CD8-positive, alpha-beta memory T cell (primary cell): ENCODE measurements around the gene PNMA1. TPM values are rescaled to one million over a fixed set of nuclear protein-coding genes. Genes with fewer than 3 reads are reported as not detected.
"Not testable (repeated sequence)": the region's sequence is repeated elsewhere in the genome, so short reads cannot be mapped to it uniquely, and the experiment has no call there.

Experiments used
- CTCF ChIA-PET: fragments of 350-600 bp; sonication (Branson Sonifier 250); formaldehyde crosslinking; loops from one replicate; lab custom pipeline; 2021; ENCODE audit warnings: antibody characterized with exemption; lab: Charles Lee
- POLR2A ChIA-PET: fragments of 350-600 bp; sonication (Branson Sonifier 250); formaldehyde crosslinking; loops from one replicate; lab custom pipeline; 2021; ENCODE audit warnings: antibody characterized with exemption; lab: Charles Lee
- DNase-seq, 5 donors: peaks; one replicate each; pipeline versions ENCODE4 v3.0.0 to v3.0.0-alpha.2; 2020 to 2022; ENCODE audit warnings: mixed read lengths in 1 of 5
- H3K27ac ChIP-seq: one replicate; pipeline ENCODE4 v1.7.0; 2013; ENCODE audit warnings: low read depth, mild to moderate bottlenecking, low read length, moderate library complexity
- H3K27me3 ChIP-seq: 2 replicates; pipeline ENCODE4 v1.7.0; 2013; ENCODE audit warnings: low read length, mild to moderate bottlenecking; ENCODE audit not compliant: insufficient read depth, poor library complexity, severe bottlenecking
- H3K36me3 ChIP-seq: 2 replicates; pipeline ENCODE4 v1.7.0; 2013; ENCODE audit warnings: mild to moderate bottlenecking, low read length, moderate library complexity; ENCODE audit not compliant: insufficient read depth
- H3K4me1 ChIP-seq: 2 replicates; pipeline ENCODE4 v1.7.0; 2013; ENCODE audit warnings: mild to moderate bottlenecking, low read length, moderate library complexity; ENCODE audit not compliant: insufficient read depth
- H3K4me3 ChIP-seq: 2 replicates; pipeline ENCODE4 v1.7.0; 2013; ENCODE audit warnings: mild to moderate bottlenecking, low read length
- H3K9me3 ChIP-seq: 2 replicates; pipeline ENCODE4 v1.7.0; 2013; ENCODE audit warnings: mild to moderate bottlenecking, low read length
- H3K27ac Mint-ChIP-seq, 8 donors: one replicate each; pipeline ENCODE4 v1.8.0; 2020 to 2021; ENCODE audit warnings: mixed read lengths in 8 of 8, mild to moderate bottlenecking in 6 of 8, inconsistent platforms in 3 of 8, moderate library complexity in 3 of 8
- H3K27me3 Mint-ChIP-seq, 2 donors: one replicate each; pipeline ENCODE4 v1.8.0; 2020 to 2021; ENCODE audit warnings: mixed read lengths in 2 of 2, mild to moderate bottlenecking in 1 of 2, moderate library complexity in 1 of 2
- H3K36me3 Mint-ChIP-seq, 3 donors: one replicate each; pipeline ENCODE4 v1.8.0; 2020 to 2021; ENCODE audit warnings: mixed read lengths in 3 of 3, inconsistent platforms in 1 of 3, mild to moderate bottlenecking in 1 of 3
- H3K4me1 Mint-ChIP-seq, 3 donors: one replicate each; pipeline ENCODE4 v1.8.0; 2020 to 2021; ENCODE audit warnings: mixed read lengths in 3 of 3, inconsistent platforms in 1 of 3, mild to moderate bottlenecking in 1 of 3
- H3K4me3 Mint-ChIP-seq, 7 donors: one replicate each; pipeline ENCODE4 v1.8.0; 2020 to 2021; ENCODE audit warnings: mixed read lengths in 7 of 7, mild to moderate bottlenecking in 6 of 7, moderate library complexity in 4 of 7, inconsistent platforms in 2 of 7
- H3K9me3 Mint-ChIP-seq, 5 donors: one replicate each; pipeline ENCODE4 v1.8.0; 2020 to 2022; ENCODE audit warnings: mixed read lengths in 5 of 5, mild to moderate bottlenecking in 3 of 5, moderate library complexity in 2 of 5, inconsistent platforms in 1 of 5
- polyA plus RNA-seq: library from polyadenylated mRNA; unstranded; fragments of 300-500 nt; fragmentation: Illumina TruSeq; gene quantifications from one replicate; pipeline ENCODE4 v1.2.3, GENCODE V29; 2021
- total RNA-seq, 2 experiments: library from RNA; stranded (reverse); gene quantifications; one replicate each; pipeline ENCODE4 v1.2.3, GENCODE V29; 2021

Gene PNMA1
- total and polyA plus RNA-seq, 3 experiments from 2014 or later, result 43.7 to 61.0 (median 56.8) TPM

- H3K4me1 Mint-ChIP-seq, result peaks cover 29 to 36% (median 34%) of the 10 kb centered on the region in 3 donors
- H3K36me3 Mint-ChIP-seq, result peaks cover 0 to 47% (median 2%) of the 10 kb centered on the region in 3 donors
- POLR2A ChIA-PET, result interaction anchor here (1.0 to 2.9 kb wide), 6 partner anchors 29 to 222 kb away, joined by 3 to 16 read pairs (median 6); partner anchors contain the start of gene RIOX1
- Histone ChIP-seq H3K4me1 (peaks cover 6% of the 10 kb centered on the region), H3K27ac (peak overlapping the region; percentile 64), H3K27me3 (no peaks in the 10 kb centered on the region), H3K9me3 (no peaks in the 10 kb centered on the region), H3K36me3 (no peaks in the 10 kb centered on the region), H3K4me3 (peak overlapping the region; percentile 75)
- no peaks in the 10 kb centered on the region for H3K9me3 Mint-ChIP-seq
- peak in 1 of 5 donors; percentile 29 for DNase-seq
- peak overlapping the region; percentile 93 to 98 (median 98) for H3K27ac Mint-ChIP-seq
- H3K4me3 Mint-ChIP-seq, result peak overlapping the region; percentile 91 to 99 (median 95)
- H3K27me3 Mint-ChIP-seq, result no peaks in the 10 kb centered on the region
- CTCF ChIA-PET, result interaction anchor here (0.8 to 3.8 kb wide), 7 partner anchors 10 to 100 kb away, joined by 3 to 26 read pairs (median 3); no protein-coding TSS in a partner anchor
Observed at GRCh38 chr14:73712540-73713180, 1.5 kb downstream of the PNMA1 start.

- Mint-ChIP-seq H3K27me3 (no peaks in the 10 kb centered on the region), H3K27ac (peak overlapping the region; percentile 93 to 98 (median 98)), H3K4me3 (peak overlapping the region; percentile 91 to 99 (median 95)), H3K9me3 (no peaks in the 10 kb centered on the region), H3K36me3 (peaks cover 0 to 42% (median 2%) of the 10 kb centered on the region in 3 donors), H3K4me1 (peaks cover 29 to 36% (median 34%) of the 10 kb centered on the region in 3 donors)
- peaks cover 6% of the 10 kb centered on the region for H3K4me1 ChIP-seq
- no peaks in the 10 kb centered on the region for H3K9me3 ChIP-seq
- peak in 1 of 5 donors; percentile 26 for DNase-seq
- CTCF ChIA-PET, result interaction anchor here (1.3 to 3.8 kb wide), 5 partner anchors 11 to 99 kb away, joined by 3 to 26 read pairs (median 4); no protein-coding TSS in a partner anchor
- peak overlapping the region; percentile 64 for H3K27ac ChIP-seq
- no peaks in the 10 kb centered on the region for H3K27me3 ChIP-seq
- H3K4me3 ChIP-seq, result peak overlapping the region; percentile 75
- POLR2A ChIA-PET, result interaction anchor here (0.6 to 2.9 kb wide), 4 partner anchors 29 to 61 kb away, joined by 3 to 16 read pairs (median 4); a partner anchor contains a TSS
- no peaks in the 10 kb centered on the region for H3K36me3 ChIP-seq
Observed at GRCh38 chr14:73712071-73712506, 2.1 kb downstream of the PNMA1 start.

- ChIA-PET CTCF (interaction anchor here (1.0 to 1.8 kb wide), 4 partner anchors 42 to 115 kb away, joined by 3 to 4 read pairs (median 4); a partner anchor contains a TSS), POLR2A (interaction anchor here (0.6 to 1.0 kb wide), 3 partner anchors 35 to 102 kb away, joined by 5 to 7 read pairs (median 6); a partner anchor contains a TSS)
- H3K9me3 Mint-ChIP-seq, result no peaks in the 10 kb centered on the region
- H3K4me3 Mint-ChIP-seq, result peak overlapping the region in 1 of 7 donors; percentile 19
- Histone ChIP-seq H3K9me3 (no peaks in the 10 kb centered on the region), H3K4me3 (no peak overlapping the region), H3K27ac (no peak overlapping the region), H3K4me1 (peaks cover 6% of the 10 kb centered on the region), H3K27me3 (no peaks in the 10 kb centered on the region), H3K36me3 (no peaks in the 10 kb centered on the region)
- no peaks in the 10 kb centered on the region for H3K27me3 Mint-ChIP-seq
- peaks cover 0 to 32% (median 2%) of the 10 kb centered on the region in 3 donors for H3K36me3 Mint-ChIP-seq
- DNase-seq, result no peak
- H3K4me1 Mint-ChIP-seq, result peaks cover 29 to 35% (median 34%) of the 10 kb centered on the region in 3 donors
- peak overlapping the region in 2 of 8 donors; percentile 9 to 38 for H3K27ac Mint-ChIP-seq
Observed at GRCh38 chr14:73710737-73711136, 3.4 kb downstream of the PNMA1 start.

GRCh38 chr14:73709904-73710469, 4.2 kb downstream of the PNMA1 start:
- Mint-ChIP-seq H3K27me3 (no peaks in the 10 kb centered on the region), H3K27ac (peak overlapping the region in 7 of 8 donors; percentile 9 to 85 (median 59)), H3K4me1 (peaks cover 29 to 34% (median 31%) of the 10 kb centered on the region in 3 donors), H3K4me3 (peak overlapping the region; percentile 0 to 42 (median 9)), H3K9me3 (no peaks in the 10 kb centered on the region), H3K36me3 (peaks cover 0 to 28% (median 2%) of the 10 kb centered on the region in 3 donors)
- CTCF ChIA-PET, result interaction anchor here (1.5 kb wide), 1 partner anchor 116 kb away, joined by 4 read pairs; no protein-coding TSS in a partner anchor
- H3K36me3 ChIP-seq, result no peaks in the 10 kb centered on the region
- H3K9me3 ChIP-seq, result no peaks in the 10 kb centered on the region
- no peaks in the 10 kb centered on the region for H3K27me3 ChIP-seq
- H3K27ac ChIP-seq, result no peak overlapping the region
- H3K4me3 ChIP-seq, result no peak overlapping the region
- POLR2A ChIA-PET, result no interaction called here
- peaks cover 6% of the 10 kb centered on the region for H3K4me1 ChIP-seq
- DNase-seq, result no peak

GRCh38 chr14:73708076-73708475, 6.1 kb downstream of the PNMA1 start:
- H3K27ac ChIP-seq, H3K36me3 ChIP-seq, H3K27me3 Mint-ChIP-seq, CTCF ChIA-PET, H3K9me3 Mint-ChIP-seq, H3K27me3 ChIP-seq, H3K4me1 ChIP-seq, H3K9me3 ChIP-seq, POLR2A ChIA-PET, DNase-seq, H3K4me3 ChIP-seq: not testable (repeated sequence)
- peak overlapping the region in 1 of 7 donors; percentile 2 for H3K4me3 Mint-ChIP-seq
- H3K4me1 Mint-ChIP-seq, result peaks cover 17 to 22% (median 22%) of the 10 kb centered on the region in 3 donors
- peak overlapping the region in 1 of 8 donors; percentile 2 for H3K27ac Mint-ChIP-seq
- H3K36me3 Mint-ChIP-seq, result peaks cover 0 to 18% (median 0%) of the 10 kb centered on the region in 3 donors

GRCh38 chr14:73700325-73700724, 13.9 kb downstream of the PNMA1 start:
- no peak overlapping the region for H3K4me3 Mint-ChIP-seq
- H3K27me3 Mint-ChIP-seq, result no peaks in the 10 kb centered on the region
- no peaks in the 10 kb centered on the region for H3K36me3 ChIP-seq
- H3K9me3 ChIP-seq, result no peaks in the 10 kb centered on the region
- H3K27me3 ChIP-seq, result no peaks in the 10 kb centered on the region
- H3K27ac Mint-ChIP-seq, result peak overlapping the region in 1 of 8 donors; percentile 7
- POLR2A ChIA-PET, result no interaction called here
- no peak for DNase-seq
- H3K36me3 Mint-ChIP-seq, result peaks cover 0 to 10% (median 1%) of the 10 kb centered on the region in 3 donors
- CTCF ChIA-PET, result no interaction called here
- no peak overlapping the region for H3K27ac ChIP-seq
- H3K4me1 Mint-ChIP-seq, result no peaks in the 10 kb centered on the region
- no peaks in the 10 kb centered on the region for H3K4me1 ChIP-seq
- H3K4me3 ChIP-seq, result no peak overlapping the region
- no peaks in the 10 kb centered on the region for H3K9me3 Mint-ChIP-seq

- no peak overlapping the region for H3K4me3 Mint-ChIP-seq
- no peaks in the 10 kb centered on the region for H3K9me3 ChIP-seq
- H3K9me3 Mint-ChIP-seq, result no peaks in the 10 kb centered on the region
- H3K4me1 Mint-ChIP-seq, result no peaks in the 10 kb centered on the region
- H3K27me3 ChIP-seq, result no peaks in the 10 kb centered on the region
- DNase-seq, result no peak
- H3K27ac Mint-ChIP-seq, result peak overlapping the region in 2 of 8 donors; percentile 4 to 6
- H3K36me3 Mint-ChIP-seq, result peaks cover 0 to 18% (median 4%) of the 10 kb centered on the region in 3 donors
- no peaks in the 10 kb centered on the region for H3K27me3 Mint-ChIP-seq
- no peaks in the 10 kb centered on the region for H3K4me1 ChIP-seq
- no peak overlapping the region for H3K4me3 ChIP-seq
- no peak overlapping the region for H3K27ac ChIP-seq
- ChIA-PET CTCF (no interaction called here), POLR2A (no interaction called here)
- no peaks in the 10 kb centered on the region for H3K36me3 ChIP-seq
Observed at GRCh38 chr14:73696466-73697400, 17.5 kb downstream of the PNMA1 start.
